ENCODE measurements around the gene ATP7A. TPM values are rescaled to one million over a fixed set of nuclear protein-coding genes. Genes with fewer than 3 reads are reported as not detected.
"Not testable (repeated sequence)": the region's sequence is repeated elsewhere in the genome, so short reads cannot be mapped to it uniquely, and the experiment has no call there.

Gene ATP7A
- total RNA-seq, 2 donors from 2014 or later = 6.3 to 7.5 TPM

DNA sequence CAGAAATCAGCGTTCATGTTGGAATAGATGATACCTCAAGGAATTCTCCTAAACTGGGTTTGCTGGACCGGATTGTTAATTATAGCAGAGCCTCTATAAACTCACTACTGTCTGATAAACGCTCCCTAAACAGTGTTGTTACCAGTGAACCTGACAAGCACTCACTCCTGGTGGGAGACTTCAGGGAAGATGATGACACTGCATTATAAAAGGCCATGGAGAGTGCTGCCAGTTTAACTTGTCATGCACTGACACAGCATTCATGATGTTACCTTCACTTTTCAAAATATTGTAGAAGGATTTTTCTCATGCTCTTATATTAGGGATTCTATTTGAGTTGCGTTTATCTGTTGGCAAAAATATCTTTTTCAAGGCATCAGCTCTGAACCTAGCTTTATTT lies 135.9 kb downstream of the ATP7A start:
- Histone ChIP-seq H3K27me3 (no peaks in the 10 kb centered on the region), H3K36me3 (no peaks in the 10 kb centered on the region), H3K4me3 (no peak overlapping the region), H3K27ac (no peak overlapping the region), H3K4me1 (no peaks in the 10 kb centered on the region), H3K9me3 (no peaks in the 10 kb centered on the region)
- no peak for DNase-seq (ENCODE audit: low spot score)
- TF ChIP-seq, protein P1, sequence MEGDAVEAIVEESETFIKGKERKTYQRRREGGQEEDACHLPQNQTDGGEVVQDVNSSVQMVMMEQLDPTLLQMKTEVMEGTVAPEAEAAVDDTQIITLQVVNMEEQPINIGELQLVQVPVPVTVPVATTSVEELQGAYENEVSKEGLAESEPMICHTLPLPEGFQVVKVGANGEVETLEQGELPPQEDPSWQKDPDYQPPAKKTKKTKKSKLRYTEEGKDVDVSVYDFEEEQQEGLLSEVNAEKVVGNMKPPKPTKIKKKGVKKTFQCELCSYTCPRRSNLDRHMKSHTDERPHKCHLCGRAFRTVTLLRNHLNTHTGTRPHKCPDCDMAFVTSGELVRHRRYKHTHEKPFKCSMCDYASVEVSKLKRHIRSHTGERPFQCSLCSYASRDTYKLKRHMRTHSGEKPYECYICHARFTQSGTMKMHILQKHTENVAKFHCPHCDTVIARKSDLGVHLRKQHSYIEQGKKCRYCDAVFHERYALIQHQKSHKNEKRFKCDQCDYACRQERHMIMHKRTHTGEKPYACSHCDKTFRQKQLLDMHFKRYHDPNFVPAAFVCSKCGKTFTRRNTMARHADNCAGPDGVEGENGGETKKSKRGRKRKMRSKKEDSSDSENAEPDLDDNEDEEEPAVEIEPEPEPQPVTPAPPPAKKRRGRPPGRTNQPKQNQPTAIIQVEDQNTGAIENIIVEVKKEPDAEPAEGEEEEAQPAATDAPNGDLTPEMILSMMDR (IDR thresholded peaks at IDR 0.05) = no peak

DNA sequence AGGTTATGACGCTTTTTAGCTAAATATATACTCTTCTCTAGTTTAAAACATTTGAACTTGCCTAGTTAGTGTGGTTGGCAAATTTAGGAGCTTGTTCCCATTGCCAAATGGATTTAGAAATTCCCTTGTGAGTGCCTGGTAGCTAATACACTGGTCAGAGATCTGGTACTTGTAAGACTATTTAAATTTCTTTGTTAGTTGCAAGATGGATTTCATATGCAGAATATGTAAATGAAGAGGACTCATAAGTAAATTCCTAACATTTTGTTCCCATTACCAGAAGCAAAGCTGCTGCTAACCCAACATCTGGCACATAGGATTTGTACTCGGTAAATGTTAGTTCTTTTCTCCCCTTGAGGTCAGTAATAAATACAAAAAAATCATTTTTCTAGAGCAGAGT lies 137.6 kb downstream of the ATP7A start:
- Histone ChIP-seq H3K4me3 (no peak overlapping the region), H3K9me3 (no peaks in the 10 kb centered on the region), H3K36me3 (no peaks in the 10 kb centered on the region), H3K27ac (no peak overlapping the region), H3K4me1 (no peaks in the 10 kb centered on the region), H3K27me3 (no peaks in the 10 kb centered on the region)
- DNase-seq (ENCODE audit: low spot score) = no peak
- TF ChIP-seq, protein P1 (IDR thresholded peaks at IDR 0.05) = no peak

DNA sequence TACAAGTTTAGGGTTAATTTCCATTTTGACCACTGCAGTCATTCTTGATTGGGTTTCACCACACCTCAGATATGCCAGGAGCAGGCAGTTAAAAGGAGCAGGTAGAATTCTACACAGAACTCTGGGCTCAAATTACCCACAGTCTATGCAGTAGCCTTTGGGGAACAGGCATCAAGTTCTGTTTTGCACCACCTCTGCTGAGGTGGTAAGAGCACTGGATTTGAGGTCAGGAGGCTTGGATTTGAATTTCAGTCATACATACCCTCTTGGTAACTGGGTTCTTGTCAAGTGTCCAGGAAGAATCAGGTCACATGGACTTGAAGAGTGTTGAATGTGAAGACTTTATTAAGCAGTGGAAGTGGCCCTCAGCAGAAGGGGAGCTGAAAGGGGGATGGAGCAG lies 153.2 kb downstream of the ATP7A start:
- Histone ChIP-seq H3K4me1 (no peaks in the 10 kb centered on the region), H3K27ac (no peak overlapping the region), H3K36me3 (no peaks in the 10 kb centered on the region), H3K9me3 (no peaks in the 10 kb centered on the region), H3K27me3 (no peaks in the 10 kb centered on the region), H3K4me3 (no peak overlapping the region)
- DNase-seq (ENCODE audit: low spot score) = no peak
- TF ChIP-seq, protein P1 (IDR thresholded peaks at IDR 0.05) = no peak

DNA sequence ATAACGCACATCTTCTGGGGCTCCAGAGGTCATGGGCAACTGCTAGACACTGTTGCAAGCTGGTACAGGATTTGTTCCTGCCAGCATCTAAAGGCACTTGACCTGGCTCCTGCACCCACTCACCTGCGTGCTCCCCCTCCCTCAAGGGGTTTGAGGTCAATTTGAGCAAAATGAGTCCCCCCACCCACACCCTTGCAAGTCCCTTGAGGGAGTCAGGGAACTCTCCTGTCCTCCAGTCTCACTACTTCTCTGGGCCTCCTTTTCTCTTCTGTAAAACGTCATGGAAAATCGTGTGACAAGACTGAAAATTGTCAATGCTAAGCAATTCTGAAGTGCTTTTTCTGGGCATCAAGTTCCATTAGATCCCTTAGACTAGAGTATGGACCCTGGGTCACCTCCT lies 153.7 kb downstream of the ATP7A start:
- Histone ChIP-seq H3K27ac (no peak overlapping the region), H3K4me3 (no peak overlapping the region), H3K27me3 (no peaks in the 10 kb centered on the region), H3K36me3 (no peaks in the 10 kb centered on the region), H3K9me3 (peaks cover 0 to 4% of the 10 kb centered on the region in 2 donors), H3K4me1 (no peaks in the 10 kb centered on the region)
- TF ChIP-seq, protein P1 (IDR thresholded peaks at IDR 0.05) = no peak
- no peak for DNase-seq (ENCODE audit: low spot score)

DNA sequence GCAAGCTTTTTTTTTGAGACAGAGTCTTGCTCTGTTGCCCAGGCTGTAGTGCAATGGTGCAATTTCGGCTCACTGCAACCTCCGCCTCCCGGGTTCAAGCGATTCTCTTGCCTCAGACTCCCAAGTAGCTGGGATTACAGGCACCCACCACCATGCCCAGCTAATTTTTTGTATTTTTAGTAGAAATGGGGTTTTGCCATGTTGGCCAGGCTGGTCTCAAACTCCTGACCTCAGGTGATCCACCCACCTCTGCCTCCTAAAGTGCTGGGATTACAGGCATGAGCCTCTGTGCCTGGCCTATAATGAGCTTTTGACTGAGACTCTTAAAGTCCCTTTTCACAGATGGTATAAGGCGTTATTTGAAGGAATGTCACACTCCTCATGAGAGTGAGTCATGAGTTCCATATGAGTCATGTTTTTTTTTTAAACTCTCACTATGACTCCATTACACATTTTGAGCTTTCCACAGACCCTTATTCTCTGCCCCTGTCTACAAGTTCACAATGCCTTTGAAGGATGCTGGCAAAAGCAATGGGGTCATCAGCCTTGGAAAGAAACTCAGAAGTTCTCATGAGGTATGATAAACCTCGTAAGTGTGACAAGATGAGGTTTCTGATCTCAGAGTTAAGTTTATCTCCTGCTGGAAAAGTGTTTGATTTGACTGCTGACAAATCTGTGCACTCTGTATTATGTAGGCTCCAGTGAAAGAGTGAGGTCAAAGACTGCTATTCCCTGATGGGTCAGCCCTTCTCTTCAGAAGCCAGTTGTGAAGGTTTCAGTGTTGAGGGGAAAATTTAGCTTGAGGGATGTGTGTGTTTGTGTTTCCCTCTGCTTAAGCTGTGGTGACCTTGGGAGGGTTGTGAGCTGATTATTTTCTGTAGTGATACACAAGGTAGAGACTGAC lies 154.5 kb downstream of the ATP7A start:
- peak overlapping the region in 1 of 2 donors; percentile 2 for H3K27ac ChIP-seq
- H3K27me3 ChIP-seq = not testable (repeated sequence)

DNA sequence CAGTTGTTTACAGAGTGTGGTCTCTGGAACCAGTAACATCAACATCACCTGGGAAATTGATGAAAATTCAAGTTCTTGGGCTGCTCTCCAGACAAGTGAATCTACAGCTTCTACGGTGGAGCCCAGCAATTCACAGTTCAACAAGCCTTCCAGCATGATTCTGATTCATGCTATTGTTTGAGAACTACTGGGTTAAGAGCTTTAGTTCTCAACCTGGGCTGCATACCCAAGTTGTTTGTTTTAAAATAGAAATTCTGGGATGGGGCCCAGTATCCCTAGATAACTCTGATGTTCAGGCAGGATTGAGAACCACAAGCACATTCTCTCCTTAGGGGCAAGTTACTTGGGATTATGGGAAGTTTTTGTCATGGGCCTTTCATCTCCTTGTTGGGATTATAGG lies 155.6 kb downstream of the ATP7A start:
- Histone ChIP-seq H3K4me3 (no peak overlapping the region), H3K4me1 (no peaks in the 10 kb centered on the region), H3K9me3 (peaks cover 0 to 9% of the 10 kb centered on the region in 2 donors), H3K36me3 (no peaks in the 10 kb centered on the region), H3K27me3 (no peaks in the 10 kb centered on the region), H3K27ac (no peak overlapping the region)
- TF ChIP-seq, protein P1 (IDR thresholded peaks at IDR 0.05) = no peak
- no peak for DNase-seq (ENCODE audit: low spot score)

More for the DNA sequence above, 154.5 kb downstream of the ATP7A start:
- not testable (repeated sequence) for DNase-seq (ENCODE audit: low spot score); H3K4me1 ChIP-seq; H3K9me3 ChIP-seq; H3K4me3 ChIP-seq; H3K36me3 ChIP-seq
